H9 (cell line): ENCODE results near the gene SOBP. TPM values are rescaled to one million over a fixed set of nuclear protein-coding genes. Genes with fewer than 3 reads are reported as not detected.

ENCODE experiments used
- DNase-seq: peaks from one replicate; pipeline ENCODE4 v3.0.0-alpha.2; 2017
- H2AFZ ChIP-seq: one replicate; pipeline ENCODE4 v1.6.1; 2013; ENCODE audit warnings: mild to moderate bottlenecking, low read length, control low read depth, moderate library complexity
- H2AK5ac ChIP-seq: 2 replicates; pipeline ENCODE4 v1.6.1; 2013; ENCODE audit warnings: low read length, control low read depth, mixed read lengths; ENCODE audit not compliant: insufficient read length
- H2BK120ac ChIP-seq: one replicate; pipeline ENCODE4 v1.6.1; 2013; ENCODE audit warnings: low read depth, mild to moderate bottlenecking, low read length, control low read depth, inconsistent platforms; ENCODE audit not compliant: poor library complexity, severe bottlenecking
- H2BK12ac ChIP-seq: 2 replicates; pipeline ENCODE4 v1.6.1; 2013; ENCODE audit warnings: low read length, control low read depth, mixed read lengths, low read depth; ENCODE audit not compliant: insufficient read length
- H2BK15ac ChIP-seq: 2 replicates; pipeline ENCODE4 v1.6.1; 2013; ENCODE audit warnings: low read depth, low read length, control low read depth
- H2BK20ac ChIP-seq: one replicate; pipeline ENCODE4 v1.6.1; 2013; ENCODE audit warnings: low read depth, mild to moderate bottlenecking, low read length, control low read depth, inconsistent platforms; ENCODE audit not compliant: poor library complexity, severe bottlenecking
- H2BK5ac ChIP-seq: 2 replicates; pipeline ENCODE4 v1.6.1; 2013; ENCODE audit warnings: low read length, control low read depth, mixed read lengths; ENCODE audit not compliant: insufficient read length
- H3K14ac ChIP-seq: 2 replicates; pipeline ENCODE4 v1.6.1; 2013; ENCODE audit warnings: low read length, control low read depth; ENCODE audit not compliant: insufficient read depth
- H3K18ac ChIP-seq: 2 replicates; pipeline ENCODE4 v1.6.1; 2013; ENCODE audit warnings: low read depth, mild to moderate bottlenecking, mixed read lengths, low read length, control low read depth; ENCODE audit not compliant: insufficient read length
- H3K23ac ChIP-seq: 2 replicates; pipeline ENCODE4 v1.6.1; 2013; ENCODE audit warnings: low read length, control low read depth, mixed read lengths, low read depth; ENCODE audit not compliant: insufficient read length
- H3K23me2 ChIP-seq: 2 replicates; pipeline ENCODE4 v1.6.1; 2013; ENCODE audit warnings: low read depth, mild to moderate bottlenecking, mixed read lengths, low read length, control low read depth; ENCODE audit not compliant: insufficient read length, poor library complexity, severe bottlenecking
- H3K27ac ChIP-seq: 2 replicates; pipeline ENCODE4 v1.5.1; 2013; ENCODE audit warnings: low read length, control low read depth, mixed read lengths, low read depth; ENCODE audit not compliant: insufficient read length
- H3K27me3 ChIP-seq: 2 replicates; pipeline ENCODE4 v1.6.1; 2013; ENCODE audit warnings: low read length, control low read depth, inconsistent platforms; ENCODE audit not compliant: insufficient read depth
- H3K4ac ChIP-seq: 2 replicates; pipeline ENCODE4 v1.6.1; 2013; ENCODE audit warnings: low read depth, mild to moderate bottlenecking, control low read depth, inconsistent platforms, low read length, moderate library complexity
- H3K4me1 ChIP-seq: 2 replicates; pipeline ENCODE4 v1.6.1; 2013; ENCODE audit warnings: low read length, control low read depth, inconsistent platforms; ENCODE audit not compliant: insufficient read depth
- H3K4me2 ChIP-seq: 2 replicates; pipeline ENCODE4 v1.6.1; 2013; ENCODE audit warnings: low read length, control low read depth, mixed read lengths; ENCODE audit not compliant: insufficient read length, insufficient read depth
- H3K56ac ChIP-seq: 2 replicates; pipeline ENCODE4 v1.6.1; 2013; ENCODE audit warnings: low read depth, mild to moderate bottlenecking, mixed read lengths, low read length, control low read depth; ENCODE audit not compliant: insufficient read length
- H3K79me1 ChIP-seq: 2 replicates; pipeline ENCODE4 v1.6.1; 2013; ENCODE audit warnings: low read depth, mild to moderate bottlenecking, moderate library complexity, low read length, control low read depth, inconsistent platforms; ENCODE audit not compliant: insufficient read depth, poor library complexity, severe bottlenecking
- H3K79me2 ChIP-seq: 2 replicates; pipeline ENCODE4 v1.6.1; 2013; ENCODE audit warnings: low read length, control low read depth, inconsistent platforms; ENCODE audit not compliant: insufficient read depth
- H3K9ac ChIP-seq: 2 replicates; pipeline ENCODE4 v1.6.1; 2013; ENCODE audit warnings: low read length, control low read depth, mixed read lengths; ENCODE audit not compliant: insufficient read length; ENCODE audit errors: extremely low read depth
- H3K9me3 ChIP-seq: one replicate; pipeline ENCODE4 v1.6.1; 2013; ENCODE audit warnings: low read depth, low read length, inconsistent platforms; ENCODE audit not compliant: control insufficient read depth
- H3T11ph ChIP-seq: one replicate; pipeline ENCODE4 v1.6.1; 2013; ENCODE audit warnings: mild to moderate bottlenecking, low read length, control low read depth, inconsistent platforms
- H4K20me1 ChIP-seq: one replicate; pipeline ENCODE4 v1.6.1; 2013; ENCODE audit not compliant: control insufficient read depth, insufficient read length, insufficient read depth
- H4K5ac ChIP-seq: 2 replicates; pipeline ENCODE4 v1.6.1; 2013; ENCODE audit warnings: low read depth, mild to moderate bottlenecking, mixed read lengths, low read length, control low read depth; ENCODE audit not compliant: insufficient read length
- H4K8ac ChIP-seq: replicated peaks from 2 replicates; pipeline ENCODE4 v1.6.1; 2013; ENCODE audit warnings: low read length, control low read depth, mixed read lengths, low read depth; ENCODE audit not compliant: insufficient read length
- H4K91ac ChIP-seq: 2 replicates; pipeline ENCODE4 v1.6.1; 2013; ENCODE audit warnings: low read depth, mild to moderate bottlenecking, moderate library complexity, mixed read lengths, low read length, control low read depth; ENCODE audit not compliant: insufficient read length
- H3K27ac Mint-ChIP-seq, 3 experiments: 2 replicates in 2 of 3; 3 replicates in 1 of 3; pipeline ENCODE4 v1.8.0; 2020 to 2021; ENCODE audit warnings: mixed read lengths in 3 of 3, mild to moderate bottlenecking in 1 of 3, moderate library complexity in 1 of 3
- H3K27me3 Mint-ChIP-seq: 2 replicates; pipeline ENCODE4 v1.8.0; 2021; ENCODE audit warnings: low read depth, mild to moderate bottlenecking, moderate library complexity, mixed read lengths
- H3K36me3 Mint-ChIP-seq, 3 experiments: 2 replicates in 2 of 3; 3 replicates in 1 of 3; pipeline ENCODE4 v1.8.0; 2020 to 2021; ENCODE audit warnings: low read depth in 3 of 3, mixed read lengths in 3 of 3; ENCODE audit not compliant: insufficient read depth in 1 of 3
- H3K4me1 Mint-ChIP-seq, 2 experiments: 2 replicates each; pipeline ENCODE4 v1.8.0; 2020; ENCODE audit warnings: mixed read lengths in 2 of 2
- H3K4me3 Mint-ChIP-seq, 2 experiments: 2 replicates in 1 of 2; 3 replicates in 1 of 2; pipeline ENCODE4 v1.8.0; 2020 to 2021; ENCODE audit warnings: mild to moderate bottlenecking in 2 of 2, mixed read lengths in 2 of 2, moderate library complexity in 1 of 2
- H3K9me3 Mint-ChIP-seq, 2 experiments: 2 replicates in 1 of 2; 3 replicates in 1 of 2; pipeline ENCODE4 v1.8.0; 2020; ENCODE audit warnings: mild to moderate bottlenecking in 2 of 2, mixed read lengths in 2 of 2, moderate library complexity in 1 of 2
- WGBS: extraction: QIAGEN DNeasy Blood & Tissue Kit; methylation state at CpG from one replicate; pipeline ENCODE4 v1.1.7; 2013; ENCODE audit warnings: missing lambda C conversion rate, low lambda C conversion rate, mixed read lengths; ENCODE audit not compliant: insufficient read length; ENCODE audit errors: extremely low coverage; 5-methylcytosine and 5-hydroxymethylcytosine counted together
- total RNA-seq: library from RNA; stranded (reverse); gene quantifications from 2 replicates; pipeline ENCODE4 v1.2.1, GENCODE V29; 2021
- TF ChIP-seq, protein P1 (sequence below): fragments of 200-600 bp; sonication (generic); conservative IDR thresholded peaks from 3 replicates; pipeline ENCODE4 v1.8.0; 2021; ENCODE audit warnings: antibody characterized with exemption, mild to moderate bottlenecking

Gene SOBP
- total RNA-seq, 1 experiment from 2014 or later: 4.3 TPM

DNA sequence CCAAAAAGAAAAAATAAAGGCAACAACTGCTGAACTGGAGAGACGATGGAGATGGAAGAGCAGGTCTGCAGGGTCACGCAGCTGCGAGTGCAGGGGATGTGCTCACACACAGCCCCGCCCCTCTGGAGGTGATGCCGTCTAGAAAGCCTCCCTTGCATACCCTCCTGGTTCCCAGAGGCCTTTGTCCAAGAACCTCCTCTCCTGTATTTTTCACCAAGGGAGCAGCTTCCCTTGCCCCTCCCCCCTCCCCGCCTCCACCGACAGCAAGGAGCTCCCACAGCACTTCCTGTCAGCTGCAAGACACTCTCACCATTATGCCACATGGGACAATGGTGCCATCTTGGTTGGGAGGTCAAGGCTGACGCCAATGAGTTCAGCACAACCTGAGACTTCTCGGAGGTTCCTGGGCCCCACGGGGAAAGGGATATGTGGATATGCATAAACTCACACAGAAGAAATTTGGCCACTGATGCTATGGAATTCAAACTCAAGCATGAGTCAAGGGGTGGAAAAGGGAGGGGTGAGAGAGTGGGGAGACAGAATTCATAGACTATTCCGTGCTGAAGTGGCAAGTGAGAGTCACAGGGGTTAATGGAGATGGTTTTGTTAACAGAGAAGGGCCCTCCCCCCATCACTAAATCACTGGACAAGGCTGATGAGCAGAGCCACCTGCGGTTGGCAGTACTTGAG, 201.3 kb downstream of the SOBP start:
- Histone ChIP-seq H3K23ac (no peak overlapping the region), H3K14ac (no peak overlapping the region), H3K23me2 (no peaks in the 10 kb centered on the region), H3K79me1 (no peaks in the 10 kb centered on the region), H3K9ac (no peak overlapping the region), H3K79me2 (no peaks in the 10 kb centered on the region), H4K20me1 (no peaks in the 10 kb centered on the region), H3K4ac (no peak overlapping the region), H4K5ac (no peak overlapping the region), H2BK5ac (no peak overlapping the region), H2BK15ac (no peak overlapping the region), H2AK5ac (no peak overlapping the region), H3K27me3 (no peaks in the 10 kb centered on the region), H4K91ac (no peak overlapping the region), H3K27ac (no peak overlapping the region), H2BK12ac (no peak overlapping the region), H3K56ac (no peak overlapping the region), H3K9me3 (no peaks in the 10 kb centered on the region), H3K4me2 (no peak overlapping the region), H2BK120ac (no peak overlapping the region), H3K18ac (no peak overlapping the region), H2AFZ (no peak overlapping the region), H3T11ph (no peak overlapping the region), H4K8ac (no peak overlapping the region), H2BK20ac (no peak overlapping the region), H3K4me1 (no peaks in the 10 kb centered on the region; the same call in 1 of the 2 replicates)
- Mint-ChIP-seq H3K4me3 (no peak overlapping the region), H3K9me3 (peaks cover 3 to 10% of the 10 kb centered on the region in 2 experiments; a peak in 3 of 5 replicates), H3K27ac (no peak overlapping the region; a peak in 2 of 7 replicates), H3K4me1 (peaks cover 19 to 20% of the 10 kb centered on the region in 2 experiments), H3K36me3 (peaks cover 0 to 8% (median 6%) of the 10 kb centered on the region in 3 experiments; a peak in 3 of 7 replicates), H3K27me3 (no peaks in the 10 kb centered on the region)
- no CpG with 5 or more reads among the region's 12 CpGs for WGBS
- no peak for DNase-seq
- TF ChIP-seq, protein P1, sequence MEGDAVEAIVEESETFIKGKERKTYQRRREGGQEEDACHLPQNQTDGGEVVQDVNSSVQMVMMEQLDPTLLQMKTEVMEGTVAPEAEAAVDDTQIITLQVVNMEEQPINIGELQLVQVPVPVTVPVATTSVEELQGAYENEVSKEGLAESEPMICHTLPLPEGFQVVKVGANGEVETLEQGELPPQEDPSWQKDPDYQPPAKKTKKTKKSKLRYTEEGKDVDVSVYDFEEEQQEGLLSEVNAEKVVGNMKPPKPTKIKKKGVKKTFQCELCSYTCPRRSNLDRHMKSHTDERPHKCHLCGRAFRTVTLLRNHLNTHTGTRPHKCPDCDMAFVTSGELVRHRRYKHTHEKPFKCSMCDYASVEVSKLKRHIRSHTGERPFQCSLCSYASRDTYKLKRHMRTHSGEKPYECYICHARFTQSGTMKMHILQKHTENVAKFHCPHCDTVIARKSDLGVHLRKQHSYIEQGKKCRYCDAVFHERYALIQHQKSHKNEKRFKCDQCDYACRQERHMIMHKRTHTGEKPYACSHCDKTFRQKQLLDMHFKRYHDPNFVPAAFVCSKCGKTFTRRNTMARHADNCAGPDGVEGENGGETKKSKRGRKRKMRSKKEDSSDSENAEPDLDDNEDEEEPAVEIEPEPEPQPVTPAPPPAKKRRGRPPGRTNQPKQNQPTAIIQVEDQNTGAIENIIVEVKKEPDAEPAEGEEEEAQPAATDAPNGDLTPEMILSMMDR: no peak
